GM12864 (cell line): ENCODE data around the gene RYR2.

ENCODE experiments used
- DNase-seq: peaks from one replicate; pipeline ENCODE4 v3.0.0-alpha.2; 2011; ENCODE audit warnings: low read depth
- H3K4me3 ChIP-seq: 2 replicates; pipeline ENCODE4 v1.5.1; 2011; ENCODE audit warnings: mild to moderate bottlenecking, low read depth, low read length, control low read depth
- TF ChIP-seq, protein P1 (sequence below): IDR thresholded peaks from 2 replicates; pipeline ENCODE4 v1.5.1; 2011; ENCODE audit warnings: low read depth, mild to moderate bottlenecking, moderate library complexity, low read length, control low read depth, inconsistent platforms; ENCODE audit errors: missing control alignments

The RYR2 gene

DNA sequence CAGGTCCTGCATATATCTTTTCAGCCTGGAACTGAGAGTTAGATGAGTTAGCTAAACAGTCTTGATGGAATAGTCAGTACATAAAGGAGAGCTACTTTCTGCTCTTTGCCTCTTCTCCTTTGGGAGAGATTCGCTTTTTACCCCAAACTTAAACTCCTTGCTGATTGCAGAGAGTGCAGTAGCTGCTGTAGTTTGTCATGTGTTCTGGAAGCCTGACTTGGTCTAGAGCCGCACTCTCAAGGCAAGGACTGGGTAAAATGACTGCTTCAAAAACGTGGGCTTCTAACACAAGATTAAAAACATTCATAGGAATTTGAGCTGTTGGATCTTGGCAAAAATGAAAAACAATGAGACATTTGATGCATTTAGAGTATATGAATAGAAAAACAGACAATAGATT lies 351.6 kb downstream of the RYR2 start:
- H3K4me3 ChIP-seq, result no peak overlapping the region
- DNase-seq, result no peak
- TF ChIP-seq, protein P1, sequence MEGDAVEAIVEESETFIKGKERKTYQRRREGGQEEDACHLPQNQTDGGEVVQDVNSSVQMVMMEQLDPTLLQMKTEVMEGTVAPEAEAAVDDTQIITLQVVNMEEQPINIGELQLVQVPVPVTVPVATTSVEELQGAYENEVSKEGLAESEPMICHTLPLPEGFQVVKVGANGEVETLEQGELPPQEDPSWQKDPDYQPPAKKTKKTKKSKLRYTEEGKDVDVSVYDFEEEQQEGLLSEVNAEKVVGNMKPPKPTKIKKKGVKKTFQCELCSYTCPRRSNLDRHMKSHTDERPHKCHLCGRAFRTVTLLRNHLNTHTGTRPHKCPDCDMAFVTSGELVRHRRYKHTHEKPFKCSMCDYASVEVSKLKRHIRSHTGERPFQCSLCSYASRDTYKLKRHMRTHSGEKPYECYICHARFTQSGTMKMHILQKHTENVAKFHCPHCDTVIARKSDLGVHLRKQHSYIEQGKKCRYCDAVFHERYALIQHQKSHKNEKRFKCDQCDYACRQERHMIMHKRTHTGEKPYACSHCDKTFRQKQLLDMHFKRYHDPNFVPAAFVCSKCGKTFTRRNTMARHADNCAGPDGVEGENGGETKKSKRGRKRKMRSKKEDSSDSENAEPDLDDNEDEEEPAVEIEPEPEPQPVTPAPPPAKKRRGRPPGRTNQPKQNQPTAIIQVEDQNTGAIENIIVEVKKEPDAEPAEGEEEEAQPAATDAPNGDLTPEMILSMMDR, result no peak

DNA sequence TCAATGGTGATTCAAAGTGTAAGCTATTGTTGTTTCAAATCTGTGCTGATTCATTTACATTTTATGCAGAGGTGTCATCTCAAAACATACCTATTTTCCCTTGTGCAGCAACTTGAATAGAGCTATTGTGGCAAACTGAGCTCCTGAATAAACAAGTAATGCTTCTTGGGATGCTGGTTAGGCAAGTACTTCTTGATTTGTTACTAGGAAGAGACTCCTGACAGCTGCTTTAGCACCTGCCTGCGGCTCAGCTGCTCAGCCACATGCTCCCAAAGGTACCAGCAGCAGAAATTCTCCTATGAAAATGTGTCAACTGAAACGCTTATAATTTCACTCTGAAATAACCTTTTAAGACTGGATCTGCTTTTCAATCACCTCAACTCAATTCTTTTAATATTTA lies 352.3 kb downstream of the RYR2 start:
- TF ChIP-seq, protein P1, result no peak
- no peak for DNase-seq
- H3K4me3 ChIP-seq, result no peak overlapping the region

DNA sequence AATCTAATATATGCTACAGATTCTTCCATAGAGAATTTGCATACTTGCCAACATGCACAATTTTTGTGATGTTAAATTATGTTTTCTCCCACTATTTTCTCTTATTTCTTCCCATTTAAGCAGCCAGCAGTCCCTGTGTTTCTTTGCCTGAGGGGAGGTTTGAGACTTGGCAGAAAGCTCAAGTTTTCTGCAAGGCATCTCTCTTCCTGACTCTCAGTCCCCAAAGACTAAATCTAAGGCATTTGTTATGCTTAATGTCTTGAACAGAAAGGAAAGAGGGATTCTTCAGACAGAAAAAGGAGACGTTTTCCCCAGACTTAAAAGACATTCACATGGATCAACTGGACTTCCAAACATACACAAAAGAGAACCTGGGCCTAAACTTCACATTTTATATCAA lies 354.4 kb downstream of the RYR2 start:
- H3K4me3 ChIP-seq, result no peak overlapping the region
- TF ChIP-seq, protein P1, result no peak
- no peak for DNase-seq

DNA sequence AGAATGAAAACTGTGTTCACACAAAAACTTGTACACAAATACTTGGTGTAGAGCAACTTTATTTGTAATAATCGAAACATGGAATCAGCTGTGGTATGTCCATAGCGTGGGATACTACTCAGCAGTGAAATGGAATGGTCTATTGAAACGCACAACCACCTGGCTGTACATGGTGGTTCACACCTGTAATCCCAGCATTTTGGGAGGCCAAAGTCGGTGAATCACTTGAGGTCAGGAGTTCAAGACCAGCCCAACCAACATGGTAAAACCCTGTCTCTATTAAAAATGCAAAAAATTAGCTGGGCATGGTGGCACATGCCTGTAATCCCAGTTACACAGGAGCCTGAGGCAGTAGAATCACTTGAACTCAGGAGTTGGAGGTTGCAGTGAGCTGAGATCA lies 356.8 kb downstream of the RYR2 start:
- H3K4me3 ChIP-seq, result no peak overlapping the region
- DNase-seq, result no peak

DNA sequence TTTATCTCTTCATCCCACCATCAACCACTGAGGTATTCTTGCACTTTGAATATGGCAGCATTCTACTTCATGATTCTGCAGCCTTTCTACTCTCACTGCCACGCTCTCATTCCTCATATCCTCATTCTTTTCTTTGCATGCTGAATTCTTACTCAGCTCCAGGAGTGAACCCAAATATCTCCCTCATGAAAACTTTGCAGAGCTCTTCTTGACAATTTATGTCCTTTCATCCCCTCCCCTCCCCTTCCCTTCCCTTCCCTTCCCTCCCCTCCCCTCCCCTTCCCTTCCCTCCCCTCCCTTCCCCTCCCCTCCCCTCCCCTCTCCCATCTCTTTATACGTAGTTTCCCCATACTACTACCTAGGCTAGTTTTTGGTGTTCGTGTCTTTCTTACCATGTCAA lies 363.9 kb downstream of the RYR2 start:
- no peak for DNase-seq
- TF ChIP-seq, protein P1, result no peak
- H3K4me3 ChIP-seq, result no peak overlapping the region

More for the DNA sequence above, 356.8 kb downstream of the RYR2 start:
- TF ChIP-seq, protein P1, result no peak

DNA sequence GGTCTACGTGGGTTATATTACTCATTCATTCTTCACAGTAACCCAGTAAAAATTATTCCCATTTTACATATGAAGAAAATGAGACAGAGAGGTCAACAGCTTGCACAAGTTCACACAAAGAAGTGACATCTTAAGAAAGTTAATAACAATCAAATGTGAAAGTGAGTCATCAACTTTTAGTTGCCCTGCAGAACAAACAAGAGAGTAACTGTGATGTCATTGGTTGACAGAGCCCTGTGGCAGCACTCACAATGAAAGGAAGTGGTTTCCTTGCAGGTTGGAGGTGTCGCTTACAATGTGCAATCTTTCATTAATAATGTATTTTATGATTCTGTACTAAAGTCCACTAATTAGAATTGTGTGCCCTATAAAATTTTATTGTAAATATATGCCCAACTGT lies 369.6 kb downstream of the RYR2 start:
- DNase-seq, result no peak

DNA sequence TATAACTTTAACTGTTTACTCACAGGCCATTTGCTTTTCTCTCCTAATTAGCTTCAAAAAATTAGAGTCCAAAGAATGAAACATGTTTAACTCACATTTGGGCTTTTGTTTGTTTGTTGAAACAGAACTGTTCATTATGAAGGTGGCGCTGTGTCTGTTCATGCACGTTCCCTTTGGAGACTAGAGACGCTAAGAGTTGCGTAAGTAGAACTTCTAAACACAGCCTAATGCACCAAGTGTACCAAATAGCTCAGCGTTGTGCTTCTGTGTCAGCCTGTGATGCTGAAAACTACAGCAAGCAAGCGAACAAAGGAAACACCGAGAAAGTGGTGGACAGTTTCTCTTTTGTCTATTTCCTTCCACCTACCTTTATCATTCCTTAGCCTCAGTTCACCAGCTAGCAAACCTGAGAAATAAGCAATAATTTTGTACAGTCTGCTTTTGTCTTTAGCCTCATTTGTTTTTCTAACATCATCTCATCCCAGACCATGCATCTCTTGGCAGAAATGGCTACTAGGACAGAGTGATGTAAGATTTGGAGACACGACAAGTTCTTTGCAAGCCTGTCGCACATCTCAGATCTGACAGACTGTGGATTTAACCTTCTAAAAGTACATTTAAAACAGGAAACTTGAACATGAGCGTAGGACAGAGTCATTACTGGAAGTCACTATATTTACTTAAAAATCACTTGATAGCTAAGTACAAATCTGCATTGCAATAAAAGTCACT lies 375.1 kb downstream of the RYR2 start:
- H3K4me3 ChIP-seq, result no peak overlapping the region
- DNase-seq, result no peak
- TF ChIP-seq, protein P1, result no peak

More for the DNA sequence above, 369.6 kb downstream of the RYR2 start:
- TF ChIP-seq, protein P1, result no peak
- H3K4me3 ChIP-seq, result no peak overlapping the region
